Myocyte (in vitro differentiated cells): ENCODE measurements around the gene POLR1C. TPM values are rescaled to one million over a fixed set of nuclear protein-coding genes. Genes with fewer than 3 reads are reported as not detected.
"Not testable (repeated sequence)": the region's sequence is repeated elsewhere in the genome, so short reads cannot be mapped to it uniquely, and the experiment has no call there.

Experiments used
- DNase-seq: peaks from one replicate; pipeline ENCODE4 v3.0.0-alpha.2; 2012; ENCODE audit warnings: low read depth
- polyA plus RNA-seq: library from polyadenylated mRNA; unstranded; fragments of >200 nt; gene quantifications from one replicate; pipeline ENCODE4 v1.2.1, GENCODE V29; 2012; ENCODE audit warnings: missing spikeins
- total RNA-seq: library from RNA; depleted of rRNA; stranded (reverse); fragments of >200 nt; gene quantifications from 2 replicates; pipeline ENCODE4 v1.2.3, GENCODE V29; 2014

The POLR1C gene
- 23.5 and 26.5 TPM in 2 replicates for total RNA-seq
- 32.3 TPM for polyA plus RNA-seq

- peak; percentile 99 for DNase-seq
Observed at GRCh38 chr6:43516697-43517504, at the start of gene POLR1C, which contains the start of gene YIPF3. Gene POLR1C, plus strand, starts transcription at chr6:43517089. Its CDS starts 21 bp downstream, at chr6:43517110. Gene YIPF3, minus strand, starts transcription at chr6:43516926. Its CDS starts 119 bp downstream, at chr6:43516807.

- not testable (repeated sequence) for DNase-seq
Observed at GRCh38 chr6:43467265-43467664, 49.6 kb upstream of the POLR1C start.

DNA sequence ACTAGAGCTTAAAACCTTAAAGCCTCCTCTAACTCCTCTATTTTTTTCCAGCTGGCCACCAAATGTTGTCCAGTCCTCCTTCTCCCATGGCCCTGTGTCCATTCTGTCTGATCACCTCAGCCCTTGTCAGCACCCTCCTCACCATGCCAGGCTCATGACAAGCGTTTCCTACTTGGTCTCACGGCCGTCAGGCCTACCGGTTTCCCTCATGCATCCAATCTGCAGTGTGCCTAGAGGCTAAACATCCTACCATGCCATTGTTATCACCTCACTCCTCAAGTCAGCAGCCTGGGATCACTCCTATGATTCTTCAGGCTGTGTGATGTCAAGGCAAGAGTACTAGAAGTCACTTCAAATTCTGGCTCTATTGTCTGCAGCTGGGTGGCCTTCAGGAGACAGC is 49.1 kb upstream of the POLR1C start:
- DNase-seq: no peak

- DNase-seq: no peak
Observed at GRCh38 chr6:43468240-43468639, 48.6 kb upstream of the POLR1C start.

GRCh38 chr6:43468748-43469681 is 47.9 kb upstream of the POLR1C start:
- DNase-seq: no peak

- DNase-seq: no peak
Observed at GRCh38 chr6:43469947-43470346, 46.9 kb upstream of the POLR1C start.

DNA sequence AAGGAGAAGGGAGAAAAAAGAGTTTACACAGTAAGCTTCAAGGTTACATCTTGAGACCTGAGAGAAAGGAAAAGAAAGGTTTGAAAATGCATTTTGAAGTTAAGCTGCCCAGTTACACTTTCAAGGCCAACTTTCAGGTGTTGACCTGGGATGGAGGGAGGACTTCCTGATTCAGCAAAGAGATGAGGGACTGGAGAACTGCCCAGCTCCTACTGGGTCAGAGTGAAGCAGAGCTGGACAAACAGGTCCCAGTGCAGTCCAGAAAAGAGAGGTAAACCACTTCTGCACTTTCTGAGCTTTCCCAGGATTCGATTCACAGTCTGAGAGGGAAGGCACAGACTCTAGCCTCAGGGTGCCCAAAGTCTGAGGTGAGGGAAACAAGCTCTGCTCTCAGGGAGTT is 45.5 kb upstream of the POLR1C start:
- DNase-seq: no peak

DNA sequence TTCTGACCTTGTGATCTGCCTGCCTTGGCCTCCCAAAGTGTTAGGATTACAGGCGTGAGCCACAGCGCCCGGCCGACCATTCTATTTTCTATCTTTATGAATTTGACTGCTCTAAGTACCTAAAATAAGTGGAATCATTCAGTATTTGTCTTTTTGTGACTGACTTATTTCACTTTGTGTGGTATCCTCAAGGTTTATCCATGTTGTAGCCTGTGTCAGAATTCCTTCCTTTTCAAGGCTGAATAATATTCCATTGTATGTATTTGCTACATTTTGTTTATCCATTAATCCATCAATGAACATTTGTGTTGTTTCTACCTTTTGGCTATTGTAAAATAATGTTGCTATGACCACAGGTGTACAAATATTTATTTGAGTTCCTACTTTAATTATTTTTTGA is 44.4 kb upstream of the POLR1C start:
- DNase-seq: no peak

DNA sequence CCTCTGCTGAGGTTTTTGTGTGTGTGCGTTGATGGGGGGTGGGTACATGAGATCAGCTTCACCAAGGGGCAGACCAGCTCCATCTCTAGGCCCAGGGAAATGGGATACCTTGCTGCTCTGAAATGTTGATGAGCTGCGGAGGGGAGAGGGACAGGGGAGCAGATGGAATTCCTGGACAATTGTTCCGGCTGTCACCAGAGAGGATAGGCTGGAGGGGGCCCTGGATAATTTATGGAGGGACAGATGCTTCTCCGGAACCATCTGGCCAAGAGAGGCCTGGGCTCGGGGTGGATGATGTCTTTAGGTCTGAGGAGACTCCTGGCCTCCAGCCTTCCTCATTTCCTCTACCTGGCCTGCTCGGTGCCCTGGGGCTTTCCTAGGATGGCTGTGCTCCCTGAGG is 41.4 kb upstream of the POLR1C start:
- peak; percentile 20 for DNase-seq

GRCh38 chr6:43476746-43477145 is 40.1 kb upstream of the POLR1C start:
- DNase-seq: no peak

DNA sequence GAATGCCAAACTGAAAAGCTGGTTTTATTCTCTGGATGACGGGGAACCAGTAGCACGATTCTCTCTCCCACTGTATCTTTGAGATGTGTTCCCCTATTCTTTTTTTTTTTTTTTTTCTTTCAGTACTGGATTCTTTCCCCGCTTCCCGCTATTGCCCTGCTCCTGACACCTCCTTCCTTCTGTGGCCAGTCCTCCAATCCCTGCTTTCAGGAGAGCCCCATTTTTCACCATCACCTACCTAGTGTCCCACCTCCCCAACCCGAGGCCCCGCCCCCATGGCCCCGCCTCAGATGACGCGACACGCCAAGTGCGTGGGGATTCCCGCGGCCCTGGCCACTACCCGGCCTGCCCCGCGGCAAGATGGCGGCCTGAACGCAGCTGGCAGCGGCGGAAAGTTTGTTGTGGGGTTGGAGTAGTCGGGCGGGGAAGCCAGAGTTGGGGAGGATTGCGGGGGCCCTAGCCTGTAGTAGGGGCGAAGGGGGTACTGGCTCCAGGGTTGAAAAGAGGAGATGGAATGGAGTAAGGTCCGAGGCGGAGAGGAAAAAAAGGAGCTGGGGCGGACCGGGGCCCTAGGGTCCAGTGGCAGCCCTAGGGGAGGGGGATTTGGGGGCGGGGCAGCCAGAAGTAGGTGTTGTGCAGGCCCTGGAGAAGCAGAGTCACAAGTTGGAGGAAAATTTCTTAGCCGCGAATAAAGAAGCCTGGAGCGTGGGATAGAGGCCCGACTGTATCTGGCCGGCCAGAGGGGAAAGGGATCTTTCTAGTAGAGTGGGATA is 39.5 kb upstream of the POLR1C start, which contains the start of gene TJAP1:
TJAP1 (plus strand) TSS at position 336 of the 773 bp plus-strand sequence. CDS start 21,432 bp downstream, outside the sequence.
- peak; percentile 88 for DNase-seq

GRCh38 chr6:43478008-43478372 is 38.9 kb upstream of the POLR1C start:
- no peak for DNase-seq

- peak; percentile 64 for DNase-seq
Observed at GRCh38 chr6:43481075-43481474, 35.8 kb upstream of the POLR1C start.

DNA sequence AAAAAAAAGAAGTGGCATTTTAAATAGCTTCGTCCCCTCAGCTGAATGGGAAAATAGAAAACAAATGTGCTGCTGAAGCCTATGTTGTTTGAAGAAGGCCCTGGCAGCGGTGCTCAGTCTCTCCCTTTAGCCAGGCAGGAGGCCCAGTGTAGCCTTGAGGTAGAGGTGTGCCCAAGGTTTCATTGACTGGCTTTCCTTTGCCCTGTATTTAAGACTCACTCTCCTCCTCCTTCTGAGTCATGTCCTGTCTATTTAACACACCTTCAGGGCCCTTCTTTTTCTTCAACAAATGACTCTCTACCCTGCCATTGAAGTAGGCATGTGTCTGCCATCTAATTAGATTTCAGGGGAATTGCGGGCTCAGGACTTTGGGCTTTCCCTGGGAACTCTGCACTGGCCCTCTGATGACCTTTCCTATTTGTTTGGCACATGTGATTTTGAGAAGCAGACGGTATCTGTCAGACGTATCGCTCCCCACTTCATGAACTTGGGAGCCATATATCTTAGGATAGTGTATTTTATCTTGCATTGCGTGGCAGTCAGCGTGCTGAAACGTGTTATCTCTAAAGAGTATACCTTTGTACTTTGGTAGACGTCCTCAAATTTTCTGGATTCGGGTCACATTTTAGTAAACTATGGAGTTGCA is 35.2 kb upstream of the POLR1C start:
- no peak for DNase-seq

GRCh38 chr6:43488667-43489276 is 28.1 kb upstream of the POLR1C start:
- peak; percentile 86 for DNase-seq

- DNase-seq: peak; percentile 76
Observed at GRCh38 chr6:43489277-43490072, 27.4 kb upstream of the POLR1C start.

DNA sequence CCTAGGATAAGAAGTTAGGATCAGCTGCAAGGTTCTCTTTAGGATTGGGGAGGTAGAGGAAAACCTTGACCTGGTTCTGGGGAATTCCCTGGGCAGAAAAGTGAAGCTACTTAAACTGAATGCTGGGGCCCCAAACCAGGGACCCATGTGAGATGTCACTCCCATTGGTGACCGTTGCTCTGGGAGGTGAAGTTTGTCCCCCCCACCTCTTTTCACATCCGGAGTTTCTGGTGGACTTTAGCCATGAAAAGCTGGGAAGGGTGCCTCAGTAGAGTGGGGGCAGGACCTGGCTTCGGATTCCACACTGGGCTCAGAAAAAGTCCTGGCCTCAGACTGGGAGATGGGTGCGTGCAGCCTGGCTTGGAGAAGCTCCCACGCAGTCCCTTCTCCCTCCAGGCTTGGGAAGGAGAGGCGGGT is 26.4 kb upstream of the POLR1C start:
- DNase-seq: no peak

- peak; percentile 96 for DNase-seq
Observed at GRCh38 chr6:43491750-43492661, 24.9 kb upstream of the POLR1C start.
